Neural cell (in vitro differentiated cells): ENCODE measurements around the gene JUNB. TPM values are rescaled to one million over a fixed set of nuclear protein-coding genes. Genes with fewer than 3 reads are reported as not detected.

Experiments
- H2AFZ ChIP-seq: fragments of 200-600, 300-800 bp; sonication (generic), shearing (Covaris generic); 2 replicates; pipeline ENCODE4 v1.6.0; 2014; ENCODE audit warnings: low read depth, mild to moderate bottlenecking, antibody characterized with exemption, low read length, moderate library complexity
- H3F3A ChIP-seq: fragments of 200-600 bp; shearing (Covaris generic); 2 replicates; pipeline ENCODE4 v1.6.1; 2016; ENCODE audit warnings: mild to moderate bottlenecking, moderate library complexity, mixed read lengths, antibody characterized with exemption, low read length; ENCODE audit not compliant: insufficient read depth, poor library complexity, severe bottlenecking
- H3K27ac ChIP-seq: fragments of 200-600, 300-800 bp; sonication (generic), shearing (Covaris generic); 2 replicates; pipeline ENCODE4 v1.5.1; 2014; ENCODE audit warnings: mild to moderate bottlenecking, low read length, moderate library complexity
- H3K27me3 ChIP-seq: fragments of 300-800, 200-600 bp; sonication (generic), shearing (Covaris generic); 2 replicates; pipeline ENCODE4 v1.6.0; 2014; ENCODE audit warnings: mild to moderate bottlenecking, low read depth, low read length, moderate library complexity; ENCODE audit not compliant: insufficient read depth
- H3K36me3 ChIP-seq: fragments of 300-800, 200-600 bp; sonication (generic), shearing (Covaris generic); 2 replicates; pipeline ENCODE4 v1.5.1; 2014; ENCODE audit warnings: mild to moderate bottlenecking, antibody characterized with exemption, low read length, moderate library complexity; ENCODE audit not compliant: insufficient read depth
- H3K4me2 ChIP-seq: fragments of 300-800, 200-600 bp; sonication (generic), shearing (Covaris generic); 2 replicates; pipeline ENCODE4 v1.6.0; 2014; ENCODE audit warnings: mild to moderate bottlenecking, low read length
- H3K4me3 ChIP-seq: fragments of 300-800, 200-600 bp; sonication (generic), shearing (Covaris generic); 2 replicates; pipeline ENCODE4 v1.5.1; 2014; ENCODE audit warnings: mild to moderate bottlenecking, low read length, moderate library complexity
- H3K79me2 ChIP-seq: fragments of 200-600 bp; shearing (Covaris generic); replicated peaks from 2 replicates; pipeline ENCODE4 v1.6.0; 2014; ENCODE audit warnings: mild to moderate bottlenecking, low read length, moderate library complexity; ENCODE audit not compliant: insufficient read depth
- H3K9ac ChIP-seq: fragments of 300-800, 200-600 bp; sonication (generic), shearing (Covaris generic); 2 replicates; pipeline ENCODE4 v1.6.1; 2016; ENCODE audit warnings: mild to moderate bottlenecking, low read length, mixed read lengths
- H3K9me2 ChIP-seq: fragments of 200-600 bp; shearing (Covaris generic); 2 replicates; pipeline ENCODE4 v1.6.1; 2016; ENCODE audit warnings: mild to moderate bottlenecking, low read length, mixed read lengths; ENCODE audit not compliant: insufficient read depth
- H3K9me3 ChIP-seq: fragments of 200-600, 300-800 bp; sonication (generic), shearing (Covaris generic); 2 replicates; pipeline ENCODE4 v1.6.1; 2016; ENCODE audit warnings: mild to moderate bottlenecking, mixed run types, low read length, moderate library complexity, mixed read lengths
- H4K20me1 ChIP-seq: fragments of 200-600 bp; shearing (Covaris generic); 2 replicates; pipeline ENCODE4 v1.6.1; 2016; ENCODE audit warnings: mild to moderate bottlenecking, mixed run types; ENCODE audit not compliant: insufficient read depth
- EP300 ChIP-seq: fragments of 450-650 bp; conservative IDR thresholded peaks from 2 replicates; pipeline ENCODE4 v1.6.1; 2014; ENCODE audit warnings: antibody characterized with exemption, mild to moderate bottlenecking, moderate library complexity; ENCODE audit not compliant: poor library complexity, severe bottlenecking
- EZH2 ChIP-seq: fragments of 200-600, 300-800 bp; shearing (Covaris generic), sonication (generic); IDR thresholded peaks from 2 replicates; pipeline ENCODE4 v1.6.1; 2014; ENCODE audit warnings: antibody characterized with exemption, low read length, borderline replicate concordance, mild to moderate bottlenecking; ENCODE audit not compliant: insufficient read depth, poor library complexity, severe bottlenecking
- MXI1 ChIP-seq: fragments of 450-650 bp; conservative IDR thresholded peaks from 2 replicates; pipeline ENCODE4 v1.6.1; 2014; ENCODE audit warnings: antibody characterized with exemption, mild to moderate bottlenecking; ENCODE audit not compliant: poor library complexity, severe bottlenecking
- POLR2AphosphoS5 ChIP-seq: IDR thresholded peaks from 2 replicates; pipeline ENCODE4 v1.6.1; 2012
- RAD21 ChIP-seq: fragments of 450-650 bp; conservative IDR thresholded peaks from 2 replicates; pipeline ENCODE4 v1.6.1; 2014; ENCODE audit warnings: antibody characterized with exemption, mild to moderate bottlenecking, moderate library complexity
- SMC3 ChIP-seq: fragments of 450-650 bp; conservative IDR thresholded peaks from 2 replicates; pipeline ENCODE4 v1.6.1; 2014; ENCODE audit warnings: antibody characterized with exemption, mild to moderate bottlenecking, moderate library complexity; ENCODE audit not compliant: poor library complexity
- TAF1 ChIP-seq: IDR thresholded peaks from 2 replicates; pipeline ENCODE4 v1.6.1; 2012; ENCODE audit warnings: low read depth
- polyA plus RNA-seq: library from polyadenylated mRNA; depleted of rRNA; stranded (reverse); fragments of >200 nt; gene quantifications from 2 replicates; pipeline ENCODE4 v1.2.3, GENCODE V29; 2014
- TF ChIP-seq, protein P1 (sequence below): fragments of 450-650 bp; IDR thresholded peaks from 2 replicates; pipeline ENCODE4 v1.5.1; 2014; ENCODE audit warnings: antibody characterized with exemption, mild to moderate bottlenecking, moderate library complexity; ENCODE audit not compliant: poor library complexity, severe bottlenecking
- TF ChIP-seq, protein P2 (sequence below): IDR thresholded peaks from 2 replicates; pipeline ENCODE4 v1.6.1; 2012; ENCODE audit warnings: borderline replicate concordance

The JUNB gene
- polyA plus RNA-seq, 1 donor from 2014 or later, result 18.7 TPM

DNA sequence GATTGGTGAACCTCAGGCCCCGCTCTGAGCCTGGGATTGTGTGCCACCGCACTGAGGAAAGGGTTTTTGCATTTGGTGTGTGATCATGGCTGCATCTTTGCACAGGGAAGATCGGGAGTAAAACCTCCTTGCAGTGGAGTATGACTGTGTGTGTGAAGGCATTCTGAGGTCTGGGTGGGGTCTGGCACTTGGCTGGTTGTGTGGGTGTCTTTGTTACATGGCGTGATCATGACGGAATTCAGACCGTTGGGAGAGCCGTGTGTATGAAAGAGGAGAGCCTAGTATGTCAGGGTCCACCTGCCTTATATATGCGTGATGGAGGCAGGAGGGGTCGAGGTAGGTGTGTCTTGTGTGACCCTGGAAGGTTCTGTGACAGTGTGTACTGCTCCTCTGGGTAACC is 40.4 kb upstream of the JUNB start:
- TF ChIP-seq TAF1, result no peak
- TF ChIP-seq, protein P1, sequence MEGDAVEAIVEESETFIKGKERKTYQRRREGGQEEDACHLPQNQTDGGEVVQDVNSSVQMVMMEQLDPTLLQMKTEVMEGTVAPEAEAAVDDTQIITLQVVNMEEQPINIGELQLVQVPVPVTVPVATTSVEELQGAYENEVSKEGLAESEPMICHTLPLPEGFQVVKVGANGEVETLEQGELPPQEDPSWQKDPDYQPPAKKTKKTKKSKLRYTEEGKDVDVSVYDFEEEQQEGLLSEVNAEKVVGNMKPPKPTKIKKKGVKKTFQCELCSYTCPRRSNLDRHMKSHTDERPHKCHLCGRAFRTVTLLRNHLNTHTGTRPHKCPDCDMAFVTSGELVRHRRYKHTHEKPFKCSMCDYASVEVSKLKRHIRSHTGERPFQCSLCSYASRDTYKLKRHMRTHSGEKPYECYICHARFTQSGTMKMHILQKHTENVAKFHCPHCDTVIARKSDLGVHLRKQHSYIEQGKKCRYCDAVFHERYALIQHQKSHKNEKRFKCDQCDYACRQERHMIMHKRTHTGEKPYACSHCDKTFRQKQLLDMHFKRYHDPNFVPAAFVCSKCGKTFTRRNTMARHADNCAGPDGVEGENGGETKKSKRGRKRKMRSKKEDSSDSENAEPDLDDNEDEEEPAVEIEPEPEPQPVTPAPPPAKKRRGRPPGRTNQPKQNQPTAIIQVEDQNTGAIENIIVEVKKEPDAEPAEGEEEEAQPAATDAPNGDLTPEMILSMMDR, result no peak
- no peaks in the 10 kb centered on the region for H3K36me3 ChIP-seq
- H3K9ac ChIP-seq, result no peak overlapping the region
- H3F3A ChIP-seq, result no peaks in the 10 kb centered on the region
- no peaks in the 10 kb centered on the region for H3K79me2 ChIP-seq
- H2AFZ ChIP-seq, result no peak overlapping the region
- H4K20me1 ChIP-seq, result no peaks in the 10 kb centered on the region
- H3K27ac ChIP-seq, result no peak overlapping the region
- H3K27me3 ChIP-seq, result peaks cover 20% of the 10 kb centered on the region
- H3K9me3 ChIP-seq, result no peaks in the 10 kb centered on the region
- H3K4me2 ChIP-seq, result no peak overlapping the region
- no peak overlapping the region for H3K4me3 ChIP-seq
- no peaks in the 10 kb centered on the region for H3K9me2 ChIP-seq

DNA sequence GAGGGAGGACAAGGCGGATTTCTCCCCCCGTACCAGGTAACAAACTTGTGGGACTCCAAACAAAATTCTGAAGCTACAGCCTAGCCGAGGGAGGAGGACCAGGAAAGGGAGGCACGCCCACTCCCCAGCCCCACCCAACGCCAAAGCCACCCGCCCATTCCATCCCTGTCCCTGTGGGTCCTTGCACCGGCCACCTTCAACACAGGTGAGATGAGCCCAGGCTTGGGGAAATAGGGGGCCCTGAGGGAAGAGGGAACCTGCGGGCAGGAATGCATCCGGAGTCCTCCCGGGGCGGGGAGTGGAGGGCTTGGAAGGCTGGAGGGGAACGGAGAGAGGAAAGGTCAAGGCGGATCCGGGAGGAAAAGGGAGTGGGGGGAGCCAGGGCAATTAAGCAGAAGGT is 39.7 kb upstream of the JUNB start, which contains the start of gene BEST2:
Gene BEST2, plus strand, starts transcription at position 157 of the 400 bp plus-strand sequence. CDS start 802 bp downstream, outside the sequence.
- Histone ChIP-seq H3K27me3 (peaks cover 20% of the 10 kb centered on the region), H3K9me2 (no peaks in the 10 kb centered on the region), H3F3A (no peaks in the 10 kb centered on the region), H3K79me2 (no peaks in the 10 kb centered on the region), H3K36me3 (no peaks in the 10 kb centered on the region), H3K4me2 (no peak within 1 kb of the TSS), H3K9me3 (no peaks in the 10 kb centered on the region), H2AFZ (no peak within 1 kb of the TSS), H4K20me1 (no peaks in the 10 kb centered on the region), H3K4me3 (no peak within 1 kb of the TSS), H3K27ac (no peak within 1 kb of the TSS), H3K9ac (no peak within 1 kb of the TSS)
- TF ChIP-seq, protein P1, result no peak
- TF ChIP-seq POLR2AphosphoS5, result no peak
- no peak for TF ChIP-seq TAF1
- no peak for TF ChIP-seq SMC3
- TF ChIP-seq, protein P2, sequence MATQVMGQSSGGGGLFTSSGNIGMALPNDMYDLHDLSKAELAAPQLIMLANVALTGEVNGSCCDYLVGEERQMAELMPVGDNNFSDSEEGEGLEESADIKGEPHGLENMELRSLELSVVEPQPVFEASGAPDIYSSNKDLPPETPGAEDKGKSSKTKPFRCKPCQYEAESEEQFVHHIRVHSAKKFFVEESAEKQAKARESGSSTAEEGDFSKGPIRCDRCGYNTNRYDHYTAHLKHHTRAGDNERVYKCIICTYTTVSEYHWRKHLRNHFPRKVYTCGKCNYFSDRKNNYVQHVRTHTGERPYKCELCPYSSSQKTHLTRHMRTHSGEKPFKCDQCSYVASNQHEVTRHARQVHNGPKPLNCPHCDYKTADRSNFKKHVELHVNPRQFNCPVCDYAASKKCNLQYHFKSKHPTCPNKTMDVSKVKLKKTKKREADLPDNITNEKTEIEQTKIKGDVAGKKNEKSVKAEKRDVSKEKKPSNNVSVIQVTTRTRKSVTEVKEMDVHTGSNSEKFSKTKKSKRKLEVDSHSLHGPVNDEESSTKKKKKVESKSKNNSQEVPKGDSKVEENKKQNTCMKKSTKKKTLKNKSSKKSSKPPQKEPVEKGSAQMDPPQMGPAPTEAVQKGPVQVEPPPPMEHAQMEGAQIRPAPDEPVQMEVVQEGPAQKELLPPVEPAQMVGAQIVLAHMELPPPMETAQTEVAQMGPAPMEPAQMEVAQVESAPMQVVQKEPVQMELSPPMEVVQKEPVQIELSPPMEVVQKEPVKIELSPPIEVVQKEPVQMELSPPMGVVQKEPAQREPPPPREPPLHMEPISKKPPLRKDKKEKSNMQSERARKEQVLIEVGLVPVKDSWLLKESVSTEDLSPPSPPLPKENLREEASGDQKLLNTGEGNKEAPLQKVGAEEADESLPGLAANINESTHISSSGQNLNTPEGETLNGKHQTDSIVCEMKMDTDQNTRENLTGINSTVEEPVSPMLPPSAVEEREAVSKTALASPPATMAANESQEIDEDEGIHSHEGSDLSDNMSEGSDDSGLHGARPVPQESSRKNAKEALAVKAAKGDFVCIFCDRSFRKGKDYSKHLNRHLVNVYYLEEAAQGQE, result no peak
- TF ChIP-seq EZH2, result no peak
- no peak for TF ChIP-seq RAD21
- no peak for TF ChIP-seq MXI1
- no peak for TF ChIP-seq EP300
